ENCODE results near the gene WDR64. TPM values are rescaled to one million over a fixed set of nuclear protein-coding genes. Genes with fewer than 3 reads are reported as not detected.

WDR64 gene
- total RNA-seq, 2 experiments from 2014 or later: 0.12 TPM

GRCh38 chr1:241767737-241768136, 115.7 kb downstream of the WDR64 start:
- H3K4me3 Mint-ChIP-seq: no peak overlapping the region
- H3K9me3 Mint-ChIP-seq (ENCODE audit: low read depth): no peaks in the 10 kb centered on the region
- no peaks in the 10 kb centered on the region for H3K4me1 Mint-ChIP-seq
- H3K36me3 Mint-ChIP-seq: no peaks in the 10 kb centered on the region
- ATAC-seq (no peak), DNase-seq (no peak)
- CTCF ChIA-PET: no interaction called here
- no peaks in the 10 kb centered on the region for H3K27me3 Mint-ChIP-seq
- H3K27ac Mint-ChIP-seq: no peak overlapping the region

GRCh38 chr1:241770115-241770514, 118.0 kb downstream of the WDR64 start:
- CTCF ChIA-PET: no interaction called here
- no peak overlapping the region for H3K27ac Mint-ChIP-seq
- no peak overlapping the region for H3K4me3 Mint-ChIP-seq
- no peaks in the 10 kb centered on the region for H3K9me3 Mint-ChIP-seq (ENCODE audit: low read depth)
- no peak for ATAC-seq
- H3K27me3 Mint-ChIP-seq: no peaks in the 10 kb centered on the region
- H3K36me3 Mint-ChIP-seq: no peaks in the 10 kb centered on the region
- DNase-seq: no peak
- no peaks in the 10 kb centered on the region for H3K4me1 Mint-ChIP-seq

GRCh38 chr1:241771117-241771516, 119.0 kb downstream of the WDR64 start:
- H3K27me3 Mint-ChIP-seq: no peaks in the 10 kb centered on the region
- ATAC-seq (no peak), DNase-seq (no peak)
- CTCF ChIA-PET: no interaction called here
- no peaks in the 10 kb centered on the region for H3K36me3 Mint-ChIP-seq
- no peaks in the 10 kb centered on the region for H3K9me3 Mint-ChIP-seq (ENCODE audit: low read depth)
- no peak overlapping the region for H3K27ac Mint-ChIP-seq
- no peak overlapping the region for H3K4me3 Mint-ChIP-seq
- H3K4me1 Mint-ChIP-seq: no peaks in the 10 kb centered on the region

GRCh38 chr1:241772932-241773500, 120.9 kb downstream of the WDR64 start:
- Mint-ChIP-seq H3K4me3 (no peak overlapping the region), H3K9me3 (ENCODE audit: low read depth) (no peaks in the 10 kb centered on the region), H3K27me3 (no peaks in the 10 kb centered on the region), H3K4me1 (no peaks in the 10 kb centered on the region), H3K27ac (no peak overlapping the region), H3K36me3 (no peaks in the 10 kb centered on the region)
- CTCF ChIA-PET: no interaction called here
- DNase-seq: no peak
- ATAC-seq: no peak

GRCh38 chr1:241773991-241774390, 121.9 kb downstream of the WDR64 start:
- Mint-ChIP-seq H3K4me1 (no peaks in the 10 kb centered on the region), H3K4me3 (no peak overlapping the region), H3K36me3 (no peaks in the 10 kb centered on the region), H3K27me3 (no peaks in the 10 kb centered on the region), H3K27ac (no peak overlapping the region), H3K9me3 (ENCODE audit: low read depth) (no peaks in the 10 kb centered on the region)
- ATAC-seq (no peak), DNase-seq (no peak)
- CTCF ChIA-PET: interaction anchor here (0.6 kb wide), 1 partner anchor 124 kb away, joined by 3 read pairs; no protein-coding TSS in a partner anchor

GRCh38 chr1:241775021-241775420, 122.9 kb downstream of the WDR64 start:
- no peak for ATAC-seq
- no peaks in the 10 kb centered on the region for H3K4me1 Mint-ChIP-seq
- H3K36me3 Mint-ChIP-seq: no peaks in the 10 kb centered on the region
- no peak for DNase-seq
- H3K4me3 Mint-ChIP-seq: no peak overlapping the region
- H3K27ac Mint-ChIP-seq: no peak overlapping the region
- H3K9me3 Mint-ChIP-seq (ENCODE audit: low read depth): no peaks in the 10 kb centered on the region
- no peaks in the 10 kb centered on the region for H3K27me3 Mint-ChIP-seq
- CTCF ChIA-PET: no interaction called here

GRCh38 chr1:241776911-241777310, 124.8 kb downstream of the WDR64 start:
- no peak overlapping the region for H3K27ac Mint-ChIP-seq
- no peaks in the 10 kb centered on the region for H3K27me3 Mint-ChIP-seq
- CTCF ChIA-PET: no interaction called here

GRCh38 chr1:241778117-241778516, 126.0 kb downstream of the WDR64 start:
- no peak overlapping the region for H3K4me3 Mint-ChIP-seq
- no peaks in the 10 kb centered on the region for H3K27me3 Mint-ChIP-seq
- H3K4me1 Mint-ChIP-seq: no peaks in the 10 kb centered on the region
- H3K9me3 Mint-ChIP-seq (ENCODE audit: low read depth): no peaks in the 10 kb centered on the region
- no peak for DNase-seq
- H3K36me3 Mint-ChIP-seq: no peaks in the 10 kb centered on the region
- CTCF ChIA-PET: no interaction called here
- no peak overlapping the region for H3K27ac Mint-ChIP-seq
- no peak for ATAC-seq

More at GRCh38 chr1:241776911-241777310, 124.8 kb downstream of the WDR64 start:
- ATAC-seq: no peak
- Mint-ChIP-seq H3K4me1 (no peaks in the 10 kb centered on the region), H3K4me3 (no peak overlapping the region), H3K36me3 (no peaks in the 10 kb centered on the region), H3K9me3 (ENCODE audit: low read depth) (no peaks in the 10 kb centered on the region)
- no peak for DNase-seq

GRCh38 chr1:241779897-241780296, 127.8 kb downstream of the WDR64 start:
- H3K4me3 Mint-ChIP-seq: no peak overlapping the region
- H3K9me3 Mint-ChIP-seq (ENCODE audit: low read depth): no peaks in the 10 kb centered on the region
- DNase-seq (no peak), ATAC-seq (no peak)
- CTCF ChIA-PET: no interaction called here
- no peaks in the 10 kb centered on the region for H3K36me3 Mint-ChIP-seq
- no peaks in the 10 kb centered on the region for H3K4me1 Mint-ChIP-seq
- H3K27ac Mint-ChIP-seq: no peak overlapping the region
- no peaks in the 10 kb centered on the region for H3K27me3 Mint-ChIP-seq

GRCh38 chr1:241782396-241782795, 130.3 kb downstream of the WDR64 start:
- no peak overlapping the region for H3K27ac Mint-ChIP-seq
- H3K27me3 Mint-ChIP-seq: no peaks in the 10 kb centered on the region
- H3K4me3 Mint-ChIP-seq: no peak overlapping the region
- no peaks in the 10 kb centered on the region for H3K9me3 Mint-ChIP-seq (ENCODE audit: low read depth)
- no peaks in the 10 kb centered on the region for H3K36me3 Mint-ChIP-seq
- CTCF ChIA-PET: no interaction called here
- DNase-seq: no peak
- ATAC-seq: no peak
- H3K4me1 Mint-ChIP-seq: no peaks in the 10 kb centered on the region

- CTCF ChIA-PET: no interaction called here
- Mint-ChIP-seq H3K4me3 (no peak overlapping the region), H3K27ac (no peak overlapping the region), H3K4me1 (no peaks in the 10 kb centered on the region), H3K9me3 (ENCODE audit: low read depth) (no peaks in the 10 kb centered on the region), H3K36me3 (no peaks in the 10 kb centered on the region), H3K27me3 (no peaks in the 10 kb centered on the region)
- no peak for DNase-seq
- no peak for ATAC-seq
These were observed 135.6 kb downstream of the WDR64 start for GRCh38 chr1:241787691-241788090.

GRCh38 chr1:241789061-241789460, 137.0 kb downstream of the WDR64 start:
- H3K27ac Mint-ChIP-seq: no peak overlapping the region
- no peaks in the 10 kb centered on the region for H3K9me3 Mint-ChIP-seq (ENCODE audit: low read depth)
- no peak overlapping the region for H3K4me3 Mint-ChIP-seq
- H3K36me3 Mint-ChIP-seq: no peaks in the 10 kb centered on the region
- H3K4me1 Mint-ChIP-seq: no peaks in the 10 kb centered on the region
- no peaks in the 10 kb centered on the region for H3K27me3 Mint-ChIP-seq
- DNase-seq (no peak), ATAC-seq (no peak)
- CTCF ChIA-PET: no interaction called here

GRCh38 chr1:241799416-241799815, 147.3 kb downstream of the WDR64 start:
- no peak overlapping the region for H3K27ac Mint-ChIP-seq
- no peaks in the 10 kb centered on the region for H3K4me1 Mint-ChIP-seq
- H3K36me3 Mint-ChIP-seq: no peaks in the 10 kb centered on the region
- peaks cover 3% of the 10 kb centered on the region for H3K27me3 Mint-ChIP-seq
- DNase-seq (no peak), ATAC-seq (no peak)
- no peaks in the 10 kb centered on the region for H3K9me3 Mint-ChIP-seq (ENCODE audit: low read depth)
- CTCF ChIA-PET: interaction anchor here (1.0 kb wide), 1 partner anchor 26 kb away, joined by 3 read pairs; no protein-coding TSS in a partner anchor
- no peak overlapping the region for H3K4me3 Mint-ChIP-seq

- H3K27ac Mint-ChIP-seq: no peak overlapping the region
- H3K4me3 Mint-ChIP-seq: no peak overlapping the region
- ATAC-seq (no peak), DNase-seq (no peak)
- CTCF ChIA-PET: interaction anchor here (1.0 kb wide), 1 partner anchor 25 kb away, joined by 3 read pairs; no protein-coding TSS in a partner anchor
- H3K9me3 Mint-ChIP-seq (ENCODE audit: low read depth): no peaks in the 10 kb centered on the region
- H3K4me1 Mint-ChIP-seq: no peaks in the 10 kb centered on the region
- H3K27me3 Mint-ChIP-seq: peaks cover 3% of the 10 kb centered on the region
- H3K36me3 Mint-ChIP-seq: no peaks in the 10 kb centered on the region
These were observed 148.6 kb downstream of the WDR64 start for GRCh38 chr1:241800640-241801039.

GRCh38 chr1:241802863-241803262, 150.8 kb downstream of the WDR64 start:
- peaks cover 10% of the 10 kb centered on the region for H3K4me1 Mint-ChIP-seq
- DNase-seq (no peak), ATAC-seq (no peak)
- CTCF ChIA-PET: no interaction called here
- H3K27ac Mint-ChIP-seq: no peak overlapping the region
- H3K36me3 Mint-ChIP-seq: no peaks in the 10 kb centered on the region
- peaks cover 3% of the 10 kb centered on the region for H3K27me3 Mint-ChIP-seq
- H3K9me3 Mint-ChIP-seq (ENCODE audit: low read depth): no peaks in the 10 kb centered on the region
- H3K4me3 Mint-ChIP-seq: no peak overlapping the region
